CD4-positive, alpha-beta T cell treated with Interleukin-12 subunit alpha and Interleukin-12 subunit beta, for 1 hour (primary cell): Measurements from ENCODE around the gene SLC7A7.
"Not testable (repeated sequence)": the region's sequence is repeated elsewhere in the genome, so short reads cannot be mapped to it uniquely, and the experiment has no call there.

Source experiments
- DNase-seq: peaks from one replicate; pipeline ENCODE4 v3.0.0-alpha.2; 2020

Gene SLC7A7

DNA sequence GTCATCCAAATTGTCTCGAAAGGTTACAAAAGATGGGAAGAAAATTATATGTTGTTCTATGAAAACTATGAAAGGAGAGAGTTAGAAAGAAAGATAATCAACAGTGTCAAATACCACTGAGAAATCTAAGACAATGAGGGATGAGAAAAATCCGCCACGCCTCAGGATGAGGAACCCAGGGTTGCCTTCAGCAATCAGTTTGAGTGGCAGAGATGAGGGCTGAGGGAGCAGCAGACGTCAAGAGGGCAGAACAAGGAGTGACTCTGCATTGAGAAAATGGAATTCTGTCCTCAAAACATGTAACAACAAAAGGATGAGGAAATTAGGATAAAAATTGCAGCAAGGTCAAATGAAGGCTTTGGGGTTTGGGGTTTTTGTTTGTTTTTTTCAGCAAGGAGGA lies 67.0 kb downstream of the SLC7A7 start:
- DNase-seq = no peak

DNA sequence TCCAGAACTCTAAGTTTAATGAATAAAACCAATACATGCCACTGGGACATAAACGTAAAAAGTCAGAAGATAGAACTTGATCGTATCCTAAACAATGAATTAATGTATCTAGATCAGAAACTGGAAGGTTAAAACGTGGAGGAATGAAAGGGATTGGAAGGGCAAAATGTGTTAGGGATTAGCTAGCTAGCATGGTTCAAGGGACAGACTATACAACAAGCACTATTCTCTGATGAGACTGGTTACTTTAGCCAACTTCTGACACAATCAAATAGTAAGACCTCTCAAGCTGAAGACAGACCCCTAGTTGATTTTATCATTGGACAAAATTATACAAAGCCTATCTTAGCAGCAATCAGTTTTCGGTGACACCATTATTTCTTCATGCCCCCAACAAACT lies 67.5 kb downstream of the SLC7A7 start:
- no peak for DNase-seq

DNA sequence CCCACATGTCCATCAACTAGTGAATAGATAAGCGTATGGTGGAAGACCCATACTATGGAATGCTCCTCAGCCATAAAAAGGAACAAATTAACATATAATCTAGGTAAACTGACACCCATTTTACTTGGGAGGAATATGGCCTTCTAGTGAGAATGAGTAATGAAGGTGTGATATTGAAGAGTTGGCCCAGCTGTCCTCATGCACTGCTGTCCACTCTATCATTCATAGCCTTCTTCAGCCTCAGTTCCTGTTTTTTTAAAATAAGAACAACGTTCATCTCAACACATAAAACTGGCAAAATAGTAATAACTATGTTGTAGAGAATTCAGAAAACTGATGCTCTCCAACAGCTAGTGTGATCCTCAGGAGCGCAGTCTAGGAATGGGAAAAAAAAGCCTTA lies 75.2 kb downstream of the SLC7A7 start:
- no peak for DNase-seq

DNA sequence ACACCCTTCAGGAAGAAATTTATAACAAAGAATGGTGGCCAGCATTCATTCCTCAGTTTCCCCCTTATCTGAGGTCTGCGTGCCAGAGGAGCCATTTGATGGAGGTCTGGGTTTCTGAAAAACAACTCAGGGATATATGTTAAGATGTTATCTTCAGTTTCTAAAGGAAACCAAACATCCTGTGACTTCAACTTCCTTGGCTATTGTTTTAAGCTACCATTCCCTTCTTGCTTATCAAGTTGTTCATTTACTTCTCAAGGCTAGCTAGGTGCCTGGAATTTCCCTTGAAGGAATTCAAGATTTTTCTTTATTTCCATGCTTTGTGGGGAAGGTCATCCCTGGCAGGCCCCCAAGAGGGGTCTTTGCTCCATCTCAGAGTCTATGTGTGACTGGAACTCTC lies 75.8 kb downstream of the SLC7A7 start:
- no peak for DNase-seq

DNA sequence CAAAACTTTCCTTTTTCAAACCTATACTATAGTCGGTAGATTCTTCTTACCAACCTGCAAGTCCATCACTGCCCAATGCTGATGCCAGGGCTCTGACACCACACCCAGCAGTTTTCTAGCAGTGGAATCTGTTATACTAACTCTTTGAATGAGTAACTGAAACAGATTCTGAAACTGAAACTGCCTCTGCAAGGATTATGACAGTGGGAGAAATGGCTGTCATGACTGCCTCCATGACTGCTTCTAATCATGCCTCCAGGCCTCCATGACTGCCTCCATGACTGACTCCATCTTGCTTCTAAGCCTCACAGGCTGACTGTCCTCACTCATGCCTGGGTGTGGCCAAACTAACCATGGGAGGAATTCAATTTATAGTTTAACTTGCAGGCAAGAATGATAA lies 78.2 kb downstream of the SLC7A7 start:
- no peak for DNase-seq

DNA sequence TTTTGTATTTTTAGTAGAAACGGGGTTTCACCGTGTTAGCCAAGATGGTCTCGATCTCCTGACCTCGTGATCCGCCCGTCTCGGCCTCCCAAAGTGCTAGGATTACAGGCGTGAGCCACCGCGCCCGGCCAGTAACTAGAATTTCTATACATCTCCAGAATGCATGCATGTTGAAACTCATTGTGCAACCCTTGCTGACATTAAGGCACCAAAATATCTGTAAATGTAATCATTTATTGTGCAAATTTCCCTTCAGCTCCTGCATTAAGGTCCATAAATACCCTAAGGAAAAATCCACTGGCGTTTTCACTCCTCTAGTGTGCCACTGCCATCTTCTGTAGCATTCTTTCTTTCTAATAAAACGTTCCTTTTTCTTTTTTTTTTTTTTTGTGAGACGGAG lies 78.9 kb downstream of the SLC7A7 start:
- DNase-seq = not testable (repeated sequence)

DNA sequence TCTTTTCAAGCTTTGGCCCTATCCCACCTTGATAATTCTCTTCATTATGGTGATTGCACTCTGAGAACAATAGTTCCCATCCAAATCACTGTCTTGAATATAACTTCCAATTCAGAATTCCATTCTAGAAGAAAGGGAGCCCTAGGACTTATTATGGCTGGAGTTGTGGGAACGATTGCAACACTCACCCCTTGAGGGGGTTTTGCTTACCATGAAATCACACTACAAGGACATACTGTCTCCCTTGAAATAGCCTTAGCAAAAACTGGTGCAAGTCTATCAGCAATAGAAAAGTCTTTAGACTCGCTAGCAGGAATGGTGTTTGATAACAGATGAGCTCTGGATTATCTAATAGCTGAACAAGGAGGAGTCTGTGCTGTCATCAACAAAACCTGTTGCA lies 80.1 kb downstream of the SLC7A7 start:
- no peak for DNase-seq

DNA sequence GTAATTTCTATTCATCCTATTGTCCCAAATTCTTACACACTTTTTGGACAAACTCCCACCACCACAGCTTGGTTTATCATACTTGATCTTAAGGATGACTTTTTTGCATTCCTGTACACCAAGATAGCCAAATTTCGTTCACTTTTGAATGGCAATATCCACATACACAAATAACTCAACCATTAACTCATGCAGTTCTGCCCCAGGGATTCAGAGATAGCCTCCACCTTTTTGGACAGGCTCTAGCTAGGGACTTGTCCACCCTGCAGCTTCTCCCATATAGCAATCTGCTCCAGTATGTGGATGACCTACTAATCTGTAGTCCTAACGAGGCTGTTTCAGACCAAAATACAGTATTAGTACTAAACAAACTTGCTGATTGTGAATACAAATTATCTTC lies 81.4 kb downstream of the SLC7A7 start:
- DNase-seq = no peak

DNA sequence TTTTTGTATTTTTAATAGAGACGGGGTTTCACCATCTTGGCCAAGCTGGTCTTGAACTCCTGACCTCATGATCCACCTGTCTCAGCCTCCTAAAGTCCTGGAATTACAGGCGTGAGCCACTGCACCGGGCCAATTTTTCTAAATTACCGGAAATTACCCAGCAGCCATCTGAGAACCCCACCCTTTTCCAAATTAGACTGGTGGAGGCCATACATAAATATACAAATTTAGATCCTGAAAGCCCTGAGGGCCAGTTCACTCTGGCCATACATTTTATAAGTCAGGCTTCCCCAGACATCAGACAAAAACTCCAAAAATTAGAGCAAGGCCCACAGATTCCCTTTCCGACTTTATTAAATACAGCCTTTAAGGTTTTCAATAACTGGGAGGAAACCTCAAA lies 83.2 kb downstream of the SLC7A7 start:
- DNase-seq = not testable (repeated sequence)

DNA sequence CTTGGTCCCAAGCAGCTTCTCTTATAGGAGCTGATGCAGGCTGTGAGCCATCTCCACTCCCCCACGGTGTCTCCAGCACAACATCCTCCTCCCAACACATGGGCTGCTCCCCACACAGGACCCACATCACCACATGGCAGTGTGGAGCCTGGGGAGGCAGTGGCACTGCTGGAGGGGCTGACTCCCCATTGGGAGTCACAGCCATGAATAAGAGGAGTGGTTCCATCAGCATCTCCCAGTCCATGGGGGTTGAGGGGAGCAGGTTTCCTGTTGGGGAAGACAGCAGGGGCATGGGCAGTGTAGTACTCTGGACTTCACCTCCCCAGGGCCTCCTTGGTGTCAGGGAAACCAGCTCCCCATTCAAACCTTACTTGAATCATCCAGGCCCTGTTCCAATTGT lies 89.2 kb downstream of the SLC7A7 start:
- DNase-seq = no peak

DNA sequence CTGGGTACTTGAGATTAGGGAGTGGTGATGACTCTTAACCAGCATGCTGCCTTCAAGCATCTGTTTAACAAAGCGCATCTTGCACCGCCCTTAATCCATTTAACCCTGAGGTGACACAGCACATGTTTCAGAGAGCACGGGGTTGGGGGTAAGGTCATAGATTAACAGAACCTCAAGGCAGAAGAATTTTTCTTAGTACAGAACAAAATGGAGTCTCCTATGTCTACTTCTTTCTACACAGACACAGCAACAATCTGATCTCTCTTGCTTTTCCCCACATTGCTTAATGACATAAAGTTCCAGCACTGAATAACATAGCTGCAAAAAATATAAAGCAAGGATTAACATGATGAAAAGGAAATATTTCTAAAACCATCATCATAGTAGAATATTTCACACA lies 89.9 kb downstream of the SLC7A7 start:
- not testable (repeated sequence) for DNase-seq

DNA sequence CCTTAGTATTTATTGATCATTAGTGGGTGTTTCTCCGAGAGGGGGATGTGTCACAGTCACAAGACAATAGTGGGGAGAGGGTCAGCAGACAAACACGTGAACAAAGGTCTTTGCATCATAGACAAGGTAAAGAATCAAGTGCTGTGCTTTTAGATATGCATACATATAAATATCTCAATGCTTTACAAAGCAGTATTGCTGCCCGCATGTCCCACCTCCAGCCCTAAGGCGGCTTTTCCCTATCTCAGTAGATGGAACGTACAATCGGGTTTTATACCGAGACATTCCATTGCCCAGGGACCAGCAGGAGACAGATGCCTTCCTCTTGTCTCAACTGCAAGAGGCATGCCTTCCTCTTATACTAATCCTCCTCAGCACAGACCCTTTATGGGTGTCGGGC lies 90.4 kb downstream of the SLC7A7 start:
- not testable (repeated sequence) for DNase-seq

DNA sequence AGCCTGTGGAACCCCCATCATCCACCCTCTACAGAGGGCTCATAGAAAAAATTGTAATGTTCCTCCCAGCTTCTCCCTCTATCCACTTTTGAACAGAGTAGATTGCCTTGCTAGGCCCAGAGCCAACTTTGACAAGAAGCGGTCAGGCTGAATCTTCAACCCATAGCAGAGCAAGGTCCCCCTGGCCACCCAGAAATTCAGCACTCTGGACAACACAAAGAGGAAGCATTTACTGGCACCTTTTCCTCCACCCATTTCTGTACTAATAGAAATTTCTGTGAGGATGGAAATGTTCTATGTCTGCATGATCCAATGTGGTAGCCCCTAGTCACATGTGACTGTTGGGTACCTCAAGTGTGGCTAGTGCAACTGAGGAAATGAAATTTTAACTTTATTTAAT lies 91.4 kb downstream of the SLC7A7 start:
- no peak for DNase-seq
